K562 (cell line): ENCODE results near the gene ARMS2. TPM values are rescaled to one million over a fixed set of nuclear protein-coding genes. Genes with fewer than 3 reads are reported as not detected.

Experiments
- ATAC-seq: fragments of 200-7000 bp; cut with Tn5 transposase; 3 replicates; pipeline ENCODE4 v1.9.1; 2020; ENCODE audit warnings: moderate library complexity
- BruUV-seq: library from RNA; stranded (reverse); fragments of 400-500 nt; replicated peaks from 2 replicates; lab custom pipeline; 2021; lab: Mats Ljungman, UMichigan
- CTCF ChIA-PET: fragments of 300-600 bp; formaldehyde crosslinking; extraction: SDS; loops from one replicate; lab custom pipeline; 2021; ENCODE audit warnings: low intra/inter-chr PET ratio; lab: Yijun Ruan, JAX
- POLR2A ChIA-PET: fragments of 300-600, 350-650 bp; sonication (Branson Sonifier 250); formaldehyde crosslinking; extraction: SDS; loops from one replicate; lab custom pipeline; 2021; ENCODE audit warnings: antibody characterized with exemption, inconsistent platforms; lab: Yijun Ruan, JAX
- DNase-seq, 4 experiments: peaks; one replicate each; pipeline versions ENCODE4 v3.0.0 to v3.0.0-alpha.2; 2011 to 2018; ENCODE audit warnings: low spot score in 3 of 4, mixed read lengths in 3 of 4; ENCODE audit errors: extremely low read depth in 1 of 4
- FAIRE-seq: peaks from 2 replicates; lab custom pipeline; 2011; peaks lifted over from hg19 to GRCh38; lab: Jason Lieb, UNC
- H2AFZ ChIP-seq: 2 replicates; pipeline ENCODE4 v1.6.0; 2011; ENCODE audit warnings: low read depth, low read length, control low read depth, inconsistent platforms
- H3K27ac ChIP-seq: fragments of 200-600 bp; 3 replicates; pipeline ENCODE4 v1.8.0; 2011; ENCODE audit warnings: low read depth, mild to moderate bottlenecking, control low read depth, inconsistent platforms, low read length, moderate library complexity, mixed read lengths; ENCODE audit errors: extremely low read depth
- H3K27me3 ChIP-seq, 2 experiments: fragments of 300-600 bp in 1 of 2; 2 replicates in 1 of 2; 3 replicates in 1 of 2; pipeline versions ENCODE4 v1.6.0 to v1.8.0; 2011; ENCODE audit warnings: inconsistent platforms in 2 of 2, low read length in 2 of 2, mild to moderate bottlenecking in 1 of 2, mixed read lengths in 1 of 2, moderate library complexity in 1 of 2; ENCODE audit not compliant: control insufficient read depth in 2 of 2, insufficient read depth in 2 of 2
- H3K36me3 ChIP-seq: fragments of 300-600 bp; 3 replicates; pipeline ENCODE4 v1.8.0; 2011; ENCODE audit warnings: mild to moderate bottlenecking, low read length, inconsistent platforms; ENCODE audit not compliant: control insufficient read depth, insufficient read depth
- H3K4me1 ChIP-seq, 2 experiments: fragments of 200-600 bp in 1 of 2; replicated peaks in 1 of 2; 2 replicates in 1 of 2; 3 replicates in 1 of 2; pipeline versions ENCODE4 v1.5.1 to v1.8.0; 2011; ENCODE audit warnings: inconsistent platforms in 2 of 2, low read length in 2 of 2, mild to moderate bottlenecking in 1 of 2, mixed read lengths in 1 of 2, moderate library complexity in 1 of 2; ENCODE audit not compliant: control insufficient read depth in 2 of 2, insufficient read depth in 2 of 2
- H3K4me2 ChIP-seq: 2 replicates; pipeline ENCODE4 v1.6.1; 2011; ENCODE audit warnings: low read length, control low read depth, inconsistent platforms, mixed read lengths; ENCODE audit not compliant: insufficient read depth
- H3K4me3 ChIP-seq: fragments of 200-600 bp; sonication (generic), shearing (Covaris generic); 2 replicates; pipeline ENCODE4 v1.5.1; 2016; ENCODE audit warnings: control low read depth, inconsistent platforms
- H3K79me2 ChIP-seq: fragments of 200-600 bp; 3 replicates; pipeline ENCODE4 v1.8.0; 2011; ENCODE audit warnings: low read length, inconsistent platforms; ENCODE audit not compliant: control insufficient read depth, insufficient read depth
- H3K9ac ChIP-seq, 2 experiments: 2 replicates each; pipeline versions ENCODE4 v1.6.0 to v1.6.1; 2011; ENCODE audit warnings: low read depth in 2 of 2, low read length in 2 of 2, control low read depth in 1 of 2, inconsistent platforms in 1 of 2, mild to moderate bottlenecking in 1 of 2, mixed read lengths in 1 of 2; ENCODE audit not compliant: insufficient read depth in 1 of 2
- H3K9me1 ChIP-seq: one replicate; pipeline ENCODE4 v1.6.0; 2011; ENCODE audit warnings: inconsistent platforms, mild to moderate bottlenecking, low read length, moderate library complexity; ENCODE audit not compliant: control insufficient read depth, insufficient read depth
- H3K9me3 ChIP-seq: replicated peaks from 2 replicates; pipeline ENCODE4 v1.5.1; 2011; ENCODE audit warnings: low read depth, low read length, inconsistent platforms; ENCODE audit not compliant: control insufficient read depth, insufficient read depth
- H4K20me1 ChIP-seq: replicated peaks from 2 replicates; pipeline ENCODE4 v1.6.1; 2011; ENCODE audit warnings: low read length, inconsistent platforms, mixed read lengths; ENCODE audit not compliant: control insufficient read depth, insufficient read depth
- L3MBTL2 ChIP-seq: fragments of 450-650 bp; IDR thresholded peaks from 2 replicates; pipeline ENCODE4 v1.6.1; 2016; ENCODE audit warnings: mild to moderate bottlenecking, moderate library complexity
- POLR2H ChIP-seq: IDR thresholded peaks from 2 replicates; pipeline ENCODE4 v1.6.1; 2016; ENCODE audit warnings: missing genetic modification characterization, low read depth, mild to moderate bottlenecking, control low read depth, missing compliant biosample characterization, moderate library complexity
- PYGO2 ChIP-seq: fragments of 450-650 bp; IDR thresholded peaks from 2 replicates; pipeline ENCODE4 v1.6.1; 2016; ENCODE audit warnings: mild to moderate bottlenecking, missing genetic modification characterization, moderate library complexity, missing compliant biosample characterization
- YBX1 ChIP-seq: fragments of 450-650 bp; IDR thresholded peaks from 2 replicates; pipeline ENCODE4 v1.7.1; 2016; ENCODE audit warnings: mild to moderate bottlenecking
- ZNF431 ChIP-seq: sonication (generic); formaldehyde crosslinking; IDR thresholded peaks from 2 replicates; pipeline ENCODE4 v1.8.0; 2022; ENCODE audit warnings: mild to moderate bottlenecking, missing genetic modification reagents
- ZNF518B ChIP-seq: fragments of 250-450 bp; sonication (Bioruptor Pico); IDR thresholded peaks from 2 replicates; pipeline ENCODE4 v1.5.0; 2021; ENCODE audit warnings: mild to moderate bottlenecking, moderate library complexity
- WGBS: fragments of 100-300 bp; shearing (Covaris generic); methylation state at CpG from one replicate; pipeline ENCODE4 v1.1.6; 2016; ENCODE audit warnings: low coverage, mixed read lengths; ENCODE audit not compliant: insufficient coverage; ENCODE audit errors: missing lambda C conversion rate; 5-methylcytosine and 5-hydroxymethylcytosine counted together
- in situ Hi-C: fragments of 300-500 bp; cut with MboI; formaldehyde crosslinking; loops from 4 replicates; pipeline ENCODE4 v1.15.0; 2018; ENCODE audit warnings: inconsistent platforms, mixed read lengths
- intact Hi-C: fragments of 100-400 bp; cut with micrococcal nuclease; formaldehyde crosslinking; loops from 2 replicates; pipeline ENCODE4 v1.14.2; 2022
- polyA plus RNA-seq, 8 experiments: library from polyadenylated mRNA; depleted of rRNA in 4 of 8; stranded (reverse) in 5 of 8; unstranded in 3 of 8; fragments of >200 nt; fragmentation: Nextera tagmentation in 2 of 8; fragmentation: Illumina TruSeq in 1 of 8; extraction: Ambion mirVana in 2 of 8; extraction: Trizol in 1 of 8; gene quantifications; 2 replicates each; pipeline versions ENCODE4 v1.2.1 to v1.2.3, GENCODE V29; 2011 to 2014; ENCODE audit warnings: inconsistent platforms in 1 of 8, missing spikeins in 1 of 8
- total RNA-seq, 7 experiments: library from RNA; depleted of rRNA in 6 of 7; stranded (reverse); fragments of >200 nt in 6 of 7; fragmentation: Illumina TruSeq in 2 of 7; extraction: Trizol in 2 of 7; gene quantifications; 2 replicates each; pipeline versions ENCODE4 v1.2.1 to v1.2.3, GENCODE V29; 2011 to 2021; ENCODE audit warnings: low replicate concordance in 1 of 7

Gene ARMS2
- total and polyA plus RNA-seq, 9 of the 15 experiments (the other 6 are each of a cell fraction or from before 2014, with no cell fraction given) = not detected

DNA sequence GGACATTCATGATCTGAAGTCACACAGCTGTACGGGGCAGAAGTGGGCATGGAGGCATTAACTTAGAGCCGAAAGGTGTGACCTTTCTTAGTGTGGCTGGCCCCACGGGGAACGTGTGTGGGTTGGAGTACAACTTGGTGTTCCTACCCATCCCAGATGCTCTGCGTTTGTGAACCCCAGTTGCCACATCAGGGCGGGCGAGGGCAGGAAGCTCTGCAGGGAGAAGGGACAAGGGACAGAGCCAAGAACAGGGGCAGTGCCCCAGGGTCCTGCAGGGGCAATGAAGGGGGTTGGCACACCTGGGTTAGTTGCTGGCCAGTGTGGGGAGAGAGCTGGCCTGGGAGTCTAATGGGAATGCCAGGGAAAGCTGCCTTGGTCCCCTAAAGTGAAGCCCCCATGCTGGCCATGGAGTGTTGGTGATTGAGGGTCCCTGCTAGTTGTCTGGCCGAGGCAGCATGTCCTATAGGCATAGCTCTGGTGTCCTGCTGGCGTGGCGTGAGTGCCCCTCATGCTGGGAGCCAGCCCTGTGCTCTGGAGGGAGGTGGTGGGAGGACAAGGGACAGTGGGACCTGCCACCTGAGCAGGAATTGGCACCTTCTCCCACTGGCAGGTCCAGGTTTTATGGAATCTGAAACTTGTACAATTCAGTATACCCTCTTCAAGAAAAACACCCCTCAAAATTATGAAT is 25.8 kb downstream of the ARMS2 start:
- H3K9me1 ChIP-seq = no peaks in the 10 kb centered on the region
- DNase-seq = no peak
- no peak overlapping the region for H3K4me3 ChIP-seq
- H3K27ac ChIP-seq = no peak overlapping the region
- TF ChIP-seq YBX1 (no peak), PYGO2 (tag) (no peak)
- no TSS peak for BruUV-seq
- intact Hi-C loops (no loop called here), in situ Hi-C loops (no loop called here)
- H2AFZ ChIP-seq = no peak overlapping the region
- H3K4me1 ChIP-seq = no peaks in the 10 kb centered on the region
- no peaks in the 10 kb centered on the region; a peak in 1 of 5 replicates for H3K27me3 ChIP-seq
- no peaks in the 10 kb centered on the region for H3K36me3 ChIP-seq
- POLR2A ChIA-PET = interaction anchor here (0.6 to 0.9 kb wide), 2 partner anchors 11 to 641 kb away, joined by 4 to 5 read pairs; no protein-coding TSS in a partner anchor
- no peak for FAIRE-seq
- H3K9ac ChIP-seq = no peak overlapping the region
- CTCF ChIA-PET = no interaction called here
- no peaks in the 10 kb centered on the region for H3K79me2 ChIP-seq
- H3K9me3 ChIP-seq = no peaks in the 10 kb centered on the region
- no peaks in the 10 kb centered on the region; the same call in 1 of the 2 replicates for H4K20me1 ChIP-seq
- WGBS = 0% methylated on average over 5 of the region's 10 CpGs
- ATAC-seq = no peak
- H3K4me2 ChIP-seq = no peak overlapping the region

DNA sequence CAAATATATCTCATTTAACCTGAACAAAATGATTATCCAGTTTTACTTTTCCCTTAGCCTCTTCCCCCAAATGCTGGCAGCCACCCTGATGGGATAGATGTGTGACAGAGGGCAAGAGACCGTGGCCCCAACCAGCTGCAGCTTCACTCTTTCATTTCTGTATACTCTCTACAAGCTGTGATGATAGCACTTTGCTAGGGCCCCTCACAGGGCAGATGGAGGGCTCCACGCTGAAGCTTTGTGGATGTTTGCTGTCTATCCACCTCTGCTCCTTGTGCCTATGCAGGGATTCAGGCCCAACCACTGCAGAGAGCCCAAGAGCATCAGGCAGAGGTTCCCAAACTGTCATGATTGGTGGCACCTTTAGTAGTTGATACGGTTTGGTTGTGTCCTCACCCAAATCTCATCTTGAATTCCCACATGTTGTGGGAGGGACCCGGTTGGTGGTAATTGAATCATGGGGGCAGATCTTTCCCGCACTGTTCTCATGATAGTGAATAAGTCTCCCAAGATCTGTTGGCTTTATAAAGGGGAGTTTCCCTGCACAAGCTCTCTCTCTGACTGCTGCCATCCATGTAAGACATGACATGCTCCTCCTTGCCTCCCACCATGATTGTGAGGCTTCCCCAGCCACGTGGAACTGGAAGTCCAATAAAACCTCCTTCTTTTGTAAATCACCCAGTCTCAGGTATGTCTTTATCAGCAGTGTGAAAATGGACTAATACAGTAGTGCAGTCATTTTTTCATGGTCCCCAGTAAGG is 27.0 kb downstream of the ARMS2 start:
- in situ Hi-C loops = no loop called here
- no TSS peak for BruUV-seq
- Histone ChIP-seq H3K9me3 (no peaks in the 10 kb centered on the region), H4K20me1 (no peaks in the 10 kb centered on the region; the same call in 1 of the 2 replicates), H3K9me1 (no peaks in the 10 kb centered on the region), H3K4me1 (no peaks in the 10 kb centered on the region), H3K36me3 (no peaks in the 10 kb centered on the region), H3K27ac (no peak overlapping the region), H3K4me2 (no peak overlapping the region), H3K79me2 (no peaks in the 10 kb centered on the region), H3K4me3 (no peak overlapping the region), H3K9ac (no peak overlapping the region), H3K27me3 (peaks cover 0 to 2% of the 10 kb centered on the region in 2 experiments; a peak in 2 of 5 replicates), H2AFZ (no peak overlapping the region)
- intact Hi-C loops = no loop called here
- TF ChIP-seq L3MBTL2 (no peak), POLR2H (tag) (no peak), ZNF518B (CRISPR knock-in tag) (no peak), ZNF431 (CRISPR knock-in tag) (peak; percentile 74)
- ChIA-PET POLR2A (no interaction called here), CTCF (no interaction called here)
- WGBS = 0% methylated on average over 6 of the region's 6 CpGs
- FAIRE-seq = no peak
- ATAC-seq = no peak
- DNase-seq = no peak
